NCI-H1092 treated with DMSO at 0.1 percent for 48 hours (cell line): ENCODE data around the gene CEP19.

Experiments
- DNase-seq: peaks from one replicate; lab custom pipeline; 2025; lab: John Stamatoyannopoulos, UW

CEP19 gene

DNA sequence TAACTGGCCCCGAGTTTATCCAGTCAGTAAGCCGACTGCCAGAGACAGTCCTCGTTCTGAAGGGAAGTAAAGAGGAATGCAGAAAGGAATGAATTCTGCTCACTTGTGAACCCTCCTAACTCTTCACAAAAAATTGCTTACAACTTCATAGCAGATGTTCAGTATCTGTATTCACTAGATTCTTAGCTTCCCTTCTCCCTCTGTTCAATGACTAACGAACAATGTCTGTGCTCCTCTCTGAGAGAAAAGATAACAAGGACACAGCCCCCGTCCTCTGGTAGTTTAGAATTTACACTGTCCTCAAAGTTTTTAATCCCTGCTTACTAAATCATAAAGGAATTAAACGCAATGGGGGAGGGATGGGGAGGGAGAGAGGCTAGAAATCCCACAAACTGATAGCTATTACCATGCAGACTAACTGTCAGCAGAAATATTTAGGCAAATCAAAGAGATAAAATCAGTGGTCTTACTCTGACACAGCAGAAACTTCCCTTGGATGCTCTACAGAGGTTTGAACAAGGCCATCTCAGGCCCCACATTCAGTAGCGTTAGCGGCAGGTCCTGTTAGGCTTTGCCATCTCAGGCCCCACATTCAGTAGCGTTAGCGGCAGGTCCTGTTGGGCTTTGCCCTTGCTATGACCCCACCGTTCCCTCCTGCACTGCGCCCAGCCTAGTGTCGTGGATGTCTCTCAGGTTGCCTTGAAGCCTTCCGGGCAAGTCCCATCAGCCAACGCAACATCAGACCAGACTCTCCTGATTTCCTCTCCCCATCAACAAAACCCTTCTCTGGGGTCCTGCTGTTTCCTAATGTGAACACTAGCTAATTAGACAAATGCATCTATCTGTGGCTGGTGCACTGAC, 49.1 kb downstream of the CEP19 start:
- DNase-seq = no peak

DNA sequence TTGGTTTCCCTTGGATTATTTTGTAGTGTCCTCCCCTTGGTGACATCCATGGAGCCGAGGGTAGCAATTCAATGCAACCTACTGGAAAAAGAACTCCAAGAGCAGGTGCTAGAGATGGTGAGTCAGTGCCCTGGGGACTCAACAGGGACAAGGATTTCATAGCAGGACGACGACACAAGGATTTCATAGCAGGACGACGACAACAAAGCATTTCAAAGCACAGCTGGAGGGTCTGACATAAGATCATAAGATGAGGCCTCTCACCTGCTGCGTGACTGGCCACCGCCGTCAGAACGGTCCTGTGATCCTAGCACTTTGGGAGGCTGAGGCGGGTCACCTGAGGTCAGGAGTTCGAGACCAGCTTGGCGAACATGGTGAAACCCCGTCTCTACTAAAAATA, 50.0 kb downstream of the CEP19 start:
- peak; percentile 18 for DNase-seq

DNA sequence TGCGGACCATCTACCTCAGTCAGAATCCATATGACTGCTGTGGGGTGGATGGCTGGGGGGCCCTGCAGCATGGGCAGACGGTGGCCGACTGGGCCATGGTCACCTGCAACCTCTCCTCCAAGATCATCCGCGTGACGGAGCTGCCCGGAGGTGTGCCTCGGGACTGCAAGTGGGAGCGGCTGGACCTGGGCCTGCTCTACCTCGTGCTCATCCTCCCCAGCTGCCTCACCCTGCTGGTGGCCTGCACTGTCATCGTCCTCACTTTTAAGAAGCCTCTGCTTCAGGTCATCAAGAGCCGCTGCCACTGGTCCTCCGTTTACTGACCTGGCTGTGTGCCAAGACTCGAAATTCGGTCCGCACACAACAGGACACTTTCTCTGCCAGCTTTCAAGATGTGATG, 50.6 kb downstream of the CEP19 start:
- peak; percentile 16 for DNase-seq

DNA sequence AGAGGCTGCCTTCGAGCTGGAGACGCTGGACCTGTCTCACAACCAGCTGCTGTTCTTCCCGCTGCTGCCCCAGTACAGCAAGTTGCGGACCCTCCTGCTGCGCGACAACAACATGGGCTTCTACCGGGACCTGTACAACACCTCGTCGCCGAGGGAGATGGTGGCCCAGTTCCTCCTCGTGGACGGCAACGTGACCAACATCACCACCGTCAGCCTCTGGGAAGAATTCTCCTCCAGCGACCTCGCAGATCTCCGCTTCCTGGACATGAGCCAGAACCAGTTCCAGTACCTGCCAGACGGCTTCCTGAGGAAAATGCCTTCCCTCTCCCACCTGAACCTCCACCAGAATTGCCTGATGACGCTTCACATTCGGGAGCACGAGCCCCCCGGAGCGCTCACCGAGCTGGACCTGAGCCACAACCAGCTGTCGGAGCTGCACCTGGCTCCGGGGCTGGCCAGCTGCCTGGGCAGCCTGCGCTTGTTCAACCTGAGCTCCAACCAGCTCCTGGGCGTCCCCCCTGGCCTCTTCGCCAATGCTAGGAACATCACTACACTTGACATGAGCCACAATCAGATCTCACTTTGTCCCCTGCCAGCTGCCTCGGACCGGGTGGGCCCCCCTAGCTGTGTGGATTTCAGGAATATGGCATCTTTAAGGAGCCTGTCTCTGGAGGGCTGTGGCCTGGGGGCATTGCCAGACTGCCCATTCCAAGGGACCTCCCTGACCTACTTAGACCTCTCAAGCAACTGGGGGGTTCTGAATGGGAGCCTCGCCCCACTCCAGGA, 51.5 kb downstream of the CEP19 start:
- peak; percentile 66 for DNase-seq

DNA sequence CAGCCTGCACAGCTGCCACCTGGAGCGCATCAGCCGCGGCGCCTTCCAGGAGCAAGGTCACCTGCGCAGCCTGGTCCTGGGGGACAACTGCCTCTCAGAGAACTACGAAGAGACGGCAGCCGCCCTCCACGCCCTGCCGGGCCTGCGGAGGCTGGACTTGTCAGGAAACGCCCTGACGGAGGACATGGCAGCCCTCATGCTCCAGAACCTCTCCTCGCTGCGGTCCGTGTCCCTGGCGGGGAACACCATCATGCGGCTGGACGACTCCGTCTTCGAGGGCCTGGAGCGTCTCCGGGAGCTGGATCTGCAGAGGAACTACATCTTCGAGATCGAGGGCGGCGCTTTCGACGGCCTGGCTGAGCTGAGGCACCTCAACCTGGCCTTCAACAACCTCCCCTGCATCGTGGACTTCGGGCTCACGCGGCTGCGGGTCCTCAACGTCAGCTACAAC, 52.1 kb downstream of the CEP19 start:
- DNase-seq = no peak
